GM15510 (cell line): Measurements from ENCODE around the gene SCYL3.

ENCODE experiments used
- POLR2A ChIP-seq: IDR thresholded peaks from 3 replicates; pipeline ENCODE4 v1.6.1; 2011; ENCODE audit warnings: borderline replicate concordance; ENCODE audit not compliant: insufficient read length; ENCODE audit errors: extremely low read depth

SCYL3 gene

GRCh38 chr1:169853341-169853740 is 40.4 kb downstream of the SCYL3 start:
- no peak for TF ChIP-seq POLR2A

- no peak for TF ChIP-seq POLR2A
Observed at GRCh38 chr1:169849346-169850022, 44.2 kb downstream of the SCYL3 start.

- no peak for TF ChIP-seq POLR2A
Observed at GRCh38 chr1:169848456-169848855, 45.2 kb downstream of the SCYL3 start.

DNA sequence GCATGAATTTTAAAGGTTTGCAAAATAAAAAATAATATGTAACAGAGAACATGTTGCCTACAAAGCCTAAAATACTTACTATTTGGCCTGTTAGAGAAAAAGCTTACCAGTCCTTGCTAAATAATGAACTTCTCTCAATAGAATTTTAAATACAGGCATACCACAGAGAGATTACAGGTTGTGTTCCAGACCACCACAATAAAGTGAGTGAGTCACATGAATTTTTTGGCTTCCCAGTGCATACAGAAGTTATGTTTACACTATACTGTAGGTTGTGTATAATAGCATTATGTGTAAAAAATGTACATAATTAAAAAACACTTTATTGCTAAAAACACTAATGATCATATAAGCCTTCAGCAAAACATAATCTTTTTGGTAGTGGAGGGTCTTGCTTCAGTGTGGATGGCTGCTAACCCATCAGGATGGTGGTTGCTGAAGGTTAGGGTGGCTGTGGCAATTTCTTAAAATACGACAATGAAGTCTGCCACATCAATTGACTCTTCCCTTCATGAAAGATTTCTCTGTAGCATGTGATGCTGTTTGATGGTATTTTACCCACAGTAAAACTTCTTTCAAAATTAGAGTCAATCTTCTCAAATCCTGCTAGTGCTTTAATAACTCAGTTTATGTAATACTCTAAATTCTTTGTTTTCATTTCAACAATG is 48.6 kb downstream of the SCYL3 start:
- TF ChIP-seq POLR2A: no peak

DNA sequence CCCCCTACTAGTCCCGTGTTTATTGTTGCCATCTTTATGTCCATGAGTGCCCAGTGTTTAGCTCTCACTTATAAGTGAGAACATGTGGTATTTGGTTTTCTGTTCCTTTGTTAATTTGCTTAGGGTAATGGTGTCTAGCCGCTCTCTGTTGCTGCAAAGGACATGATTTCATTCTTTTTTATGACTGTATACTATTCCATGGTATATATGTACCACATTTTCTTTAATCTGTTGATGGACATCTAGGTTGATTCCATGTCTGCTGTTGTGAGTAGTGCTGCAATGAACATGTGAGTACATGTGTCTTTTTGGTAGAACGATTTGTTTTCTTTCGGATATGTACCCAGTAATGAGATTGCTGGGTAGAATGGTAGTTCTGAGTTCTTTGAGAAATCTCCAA is 54.8 kb downstream of the SCYL3 start:
- no peak for TF ChIP-seq POLR2A

GRCh38 chr1:169836198-169836597 is 57.5 kb downstream of the SCYL3 start:
- no peak for TF ChIP-seq POLR2A

DNA sequence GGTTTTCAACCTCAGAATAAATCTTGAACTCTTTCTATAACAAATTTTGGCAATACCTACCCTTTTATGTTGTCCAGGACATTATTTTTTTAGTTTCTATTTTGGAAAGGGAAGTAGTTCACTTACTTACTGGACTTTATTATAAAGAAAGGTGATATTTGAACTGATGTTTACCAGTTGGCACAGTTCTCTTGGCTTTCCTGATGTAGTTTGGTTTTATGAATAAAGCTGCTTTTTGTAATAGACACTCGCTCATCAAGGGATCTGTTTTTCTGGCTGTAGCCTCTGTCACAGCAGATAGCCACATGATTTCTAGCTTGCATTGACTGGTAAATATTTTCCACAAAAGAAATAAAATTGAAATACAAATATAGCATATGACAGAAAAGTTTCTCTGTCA is 58.0 kb downstream of the SCYL3 start:
- TF ChIP-seq POLR2A: no peak

DNA sequence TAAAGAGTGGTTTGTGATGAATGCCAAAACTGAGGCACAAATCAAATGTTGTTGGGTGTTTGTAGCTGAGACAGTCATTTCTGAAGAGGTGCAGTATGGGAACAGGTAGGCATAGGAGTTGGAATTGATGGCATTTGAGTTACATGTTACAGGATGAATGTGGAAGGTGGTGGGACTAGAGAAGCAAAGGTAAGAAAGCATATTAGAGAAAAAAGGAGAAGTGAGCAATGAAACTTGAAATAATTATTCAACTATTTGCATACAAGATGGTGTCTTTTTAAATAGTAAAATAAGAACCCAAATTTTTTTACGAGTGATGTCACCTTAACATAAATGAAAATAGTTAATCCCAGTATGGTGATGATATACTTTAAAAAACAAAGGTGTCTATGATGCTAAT is 58.8 kb downstream of the SCYL3 start:
- no peak for TF ChIP-seq POLR2A

GRCh38 chr1:169833179-169833901 is 60.4 kb downstream of the SCYL3 start:
- TF ChIP-seq POLR2A: no peak

DNA sequence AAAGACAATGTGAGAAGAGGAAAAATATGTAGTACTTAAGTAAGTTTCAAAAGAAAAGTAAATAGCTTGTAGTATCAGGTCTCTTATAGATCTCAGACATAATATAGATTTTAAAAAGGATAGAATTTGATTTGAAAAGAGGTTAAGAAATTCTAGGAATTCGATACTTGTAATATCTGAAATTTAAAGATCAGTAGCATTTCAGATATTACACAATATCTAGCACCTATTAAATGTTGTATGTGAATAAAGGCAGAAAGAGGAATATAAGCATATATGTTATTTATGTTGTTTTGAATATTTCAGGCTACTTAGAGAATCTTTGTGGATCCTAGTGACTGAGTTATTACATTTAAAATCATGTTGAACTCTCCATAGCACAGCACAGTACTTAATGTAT is 64.0 kb downstream of the SCYL3 start:
- no peak for TF ChIP-seq POLR2A

DNA sequence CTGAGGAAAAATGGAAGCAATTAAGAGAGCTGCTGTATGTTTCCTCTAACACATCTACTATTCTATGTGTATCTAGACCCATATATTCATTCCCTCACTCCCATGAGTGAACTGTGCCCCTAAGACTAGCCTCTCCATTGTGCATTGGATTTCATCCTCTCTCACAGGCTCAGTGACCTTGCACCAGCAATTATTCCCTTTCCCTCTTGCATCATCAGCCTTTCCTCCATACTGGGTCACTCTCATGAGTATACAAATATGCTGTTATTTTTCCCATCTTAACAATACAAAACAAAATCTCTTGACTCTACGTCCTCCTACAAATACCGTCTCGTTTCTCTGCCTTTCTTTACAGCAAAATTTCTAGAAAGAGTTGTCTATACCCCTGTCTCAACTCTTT is 69.5 kb downstream of the SCYL3 start:
- no peak for TF ChIP-seq POLR2A

- no peak for TF ChIP-seq POLR2A
Observed at GRCh38 chr1:169821500-169821899, 72.2 kb downstream of the SCYL3 start.

DNA sequence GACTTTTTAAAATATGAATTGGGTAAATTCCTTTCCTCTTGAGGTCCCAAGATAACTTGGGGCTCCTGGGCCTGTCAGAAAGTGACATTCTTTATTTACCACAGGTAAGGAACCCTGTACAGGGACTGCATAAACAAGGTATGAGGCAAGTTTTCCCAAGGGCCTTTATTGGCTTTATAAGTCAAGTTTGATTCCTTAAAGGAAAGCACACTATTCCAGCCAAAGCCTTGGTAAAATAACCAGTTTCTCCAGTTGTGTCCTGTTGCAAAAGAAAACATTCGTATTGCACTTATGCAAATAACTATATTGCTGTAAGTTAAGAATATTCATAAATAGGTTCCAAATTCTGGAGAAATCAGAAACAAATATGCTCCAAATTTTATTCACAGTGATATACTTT is 77.1 kb downstream of the SCYL3 start:
- TF ChIP-seq POLR2A: no peak

- TF ChIP-seq POLR2A: no peak
Observed at GRCh38 chr1:169814265-169814664, 79.4 kb downstream of the SCYL3 start.

- no peak for TF ChIP-seq POLR2A
Observed at GRCh38 chr1:169812131-169812530, 81.6 kb downstream of the SCYL3 start.
